HCT116 (cell line): ENCODE measurements around the gene FOXP1. TPM values are rescaled to one million over a fixed set of nuclear protein-coding genes. Genes with fewer than 3 reads are reported as not detected.

Experiments
- ATAC-seq: fragments of 200-7000 bp; cut with Tn5 transposase; 2 replicates; pipeline ENCODE4 v1.9.1; 2020; ENCODE audit warnings: mild to moderate bottlenecking, moderate library complexity
- BruUV-seq: library from RNA; stranded (reverse); fragments of 400-500 nt; replicated peaks from 2 replicates; lab custom pipeline; 2021; lab: Mats Ljungman, UMichigan
- CTCF ChIA-PET: fragments of 300-600 bp; sonication (Branson Sonifier 250); formaldehyde crosslinking; loops from one replicate; lab custom pipeline; 2021; ENCODE audit warnings: antibody characterized with exemption; lab: Charles Lee
- POLR2A ChIA-PET: fragments of 300-600, 350-600 bp; sonication (Branson Sonifier 250); formaldehyde crosslinking; loops from one replicate; lab custom pipeline; 2021; ENCODE audit warnings: antibody characterized with exemption; lab: Charles Lee
- RAD21 ChIA-PET, 2 experiments: fragments of 300-600 bp; sonication (Branson Sonifier 250); formaldehyde crosslinking; loops; one replicate each; lab custom pipeline; 2023; ENCODE audit warnings: low total read pairs in 2 of 2; ENCODE audit not compliant: uncharacterized antibody in 2 of 2, unreplicated experiment in 2 of 2, low non-redundant PET in 1 of 2; lab: Charles Lee
- DNase-seq: peaks from one replicate; pipeline ENCODE4 v3.0.0-alpha.2; 2010; ENCODE audit warnings: low read depth, low spot score
- H2AFZ ChIP-seq: fragments of 200-600 bp; shearing (Covaris generic), sonication (generic); 2 replicates; pipeline ENCODE4 v1.6.1; 2017; ENCODE audit warnings: low read depth, mixed run types, mixed read lengths, antibody characterized with exemption, low read length; ENCODE audit not compliant: poor library complexity, severe bottlenecking
- H3K27ac ChIP-seq: 2 replicates; pipeline ENCODE4 v1.5.1; 2012; ENCODE audit warnings: low read depth, low read length
- H3K27me3 ChIP-seq: fragments of 200-600 bp; sonication (generic); 2 replicates; pipeline ENCODE4 v1.6.1; 2016; ENCODE audit warnings: mixed run types, low read length, mixed read lengths; ENCODE audit not compliant: insufficient read depth
- H3K36me3 ChIP-seq, 2 experiments: fragments of 200-500 bp in 1 of 2; fragments of 200-600 bp in 1 of 2; sonication (Bioruptor generic) in 1 of 2; sonication (generic) in 1 of 2; 2 replicates each; pipeline versions ENCODE4 v1.5.1 to v1.6.1; 2014 to 2016; ENCODE audit warnings: low read length in 2 of 2, inconsistent platforms in 1 of 2, mixed read lengths in 1 of 2, mixed run types in 1 of 2; ENCODE audit not compliant: insufficient read depth in 2 of 2, control insufficient read depth in 1 of 2
- H3K4me1 ChIP-seq, 2 experiments: fragments of 200-600 bp in 1 of 2; sonication (generic) in 1 of 2; 2 replicates each; pipeline versions ENCODE4 v1.5.1 to v1.6.1; 2012 to 2017; ENCODE audit warnings: low read length in 2 of 2, inconsistent platforms in 1 of 2, mild to moderate bottlenecking in 1 of 2, mixed read lengths in 1 of 2, mixed run types in 1 of 2, moderate library complexity in 1 of 2; ENCODE audit not compliant: insufficient read depth in 2 of 2, control insufficient read depth in 1 of 2
- H3K4me2 ChIP-seq: fragments of 200-600 bp; sonication (generic); 2 replicates; pipeline ENCODE4 v1.6.1; 2017; ENCODE audit warnings: mixed run types, low read length, mixed read lengths
- H3K4me3 ChIP-seq, 2 experiments: fragments of 200-600 bp in 1 of 2; sonication (generic) in 1 of 2; replicated peaks in 1 of 2; 2 replicates each; pipeline ENCODE4 v1.5.1; 2011 to 2016; ENCODE audit warnings: low read length in 2 of 2, control low read depth in 1 of 2, low read depth in 1 of 2, mild to moderate bottlenecking in 1 of 2, mixed read lengths in 1 of 2, mixed run types in 1 of 2
- H3K79me2 ChIP-seq: fragments of 200-600 bp; sonication (generic); 2 replicates; pipeline ENCODE4 v1.6.1; 2017; ENCODE audit warnings: mild to moderate bottlenecking, mixed run types, low read length, moderate library complexity, mixed read lengths; ENCODE audit not compliant: insufficient read depth
- H3K9ac ChIP-seq: fragments of 200-600 bp; sonication (generic); 2 replicates; pipeline ENCODE4 v1.6.1; 2016; ENCODE audit warnings: low read length, mixed read lengths
- H3K9me2 ChIP-seq: fragments of 200-600 bp; sonication (generic), shearing (Covaris generic); 2 replicates; pipeline ENCODE4 v1.6.1; 2017; ENCODE audit warnings: mixed run types, mild to moderate bottlenecking, moderate library complexity; ENCODE audit not compliant: insufficient read depth
- H3K9me3 ChIP-seq, 2 experiments: fragments of 200-500 bp in 1 of 2; fragments of 200-600 bp in 1 of 2; sonication (Bioruptor generic) in 1 of 2; sonication (generic) in 1 of 2; 2 replicates each; pipeline ENCODE4 v1.6.1; 2014 to 2017; ENCODE audit warnings: low read length in 2 of 2, mixed read lengths in 2 of 2, inconsistent platforms in 1 of 2, low read depth in 1 of 2, mild to moderate bottlenecking in 1 of 2, mixed run types in 1 of 2, moderate library complexity in 1 of 2; ENCODE audit not compliant: control insufficient read depth in 1 of 2, insufficient read depth in 1 of 2
- H4K20me1 ChIP-seq: fragments of 200-600 bp; sonication (generic), shearing (Covaris generic); 2 replicates; pipeline ENCODE4 v1.6.1; 2017; ENCODE audit warnings: mixed run types, mild to moderate bottlenecking, moderate library complexity; ENCODE audit not compliant: insufficient read depth
- CEBPB ChIP-seq: IDR thresholded peaks from 2 replicates; pipeline ENCODE4 v1.6.1; 2012; ENCODE audit warnings: low read depth
- CTCF ChIP-seq, 3 experiments: fragments of 200-600 bp in 1 of 3; sonication (generic) in 1 of 3; IDR thresholded peaks in 2 of 3; conservative IDR thresholded peaks in 1 of 3; 2 replicates each; pipeline ENCODE4 v1.5.1; 2012 to 2017; ENCODE audit warnings: low read depth in 2 of 3, low read length in 2 of 3, antibody characterized with exemption in 1 of 3, borderline replicate concordance in 1 of 3, control low read depth in 1 of 3, mild to moderate bottlenecking in 1 of 3, mixed read lengths in 1 of 3, mixed run types in 1 of 3, moderate library complexity in 1 of 3; ENCODE audit not compliant: insufficient read depth in 1 of 3
- ELF1 ChIP-seq: IDR thresholded peaks from 2 replicates; pipeline ENCODE4 v1.6.1; 2012; ENCODE audit warnings: low read depth, borderline replicate concordance
- MAX ChIP-seq: IDR thresholded peaks from 2 replicates; pipeline ENCODE4 v1.6.1; 2012
- POLR2A ChIP-seq: IDR thresholded peaks from 2 replicates; pipeline ENCODE4 v1.7.0; 2011; ENCODE audit warnings: borderline replicate concordance; ENCODE audit not compliant: insufficient read depth, insufficient read length; ENCODE audit errors: extremely low read depth
- RAD21 ChIP-seq: IDR thresholded peaks from 2 replicates; pipeline ENCODE4 v1.6.1; 2012; ENCODE audit warnings: low read depth, mild to moderate bottlenecking
- REST ChIP-seq: IDR thresholded peaks from 2 replicates; pipeline ENCODE4 v1.6.1; 2012; ENCODE audit warnings: low read depth
- YY1 ChIP-seq: IDR thresholded peaks from 2 replicates; pipeline ENCODE4 v1.6.1; 2011; ENCODE audit warnings: low read length, low read depth, moderate library complexity, mild to moderate bottlenecking; ENCODE audit not compliant: insufficient replicate concordance; ENCODE audit errors: extremely low read depth
- intact Hi-C: fragments of 100-400 bp; cut with micrococcal nuclease; formaldehyde crosslinking; loops from 2 replicates; pipeline ENCODE4 v1.10.0; 2022
- total RNA-seq: library from RNA; stranded (reverse); gene quantifications from one replicate; pipeline ENCODE4 v1.2.1, GENCODE V29; 2021; ENCODE audit not compliant: unreplicated experiment

The FOXP1 gene
- total RNA-seq, 1 experiment from 2014 or later = 11.4 TPM

- ChIA-PET POLR2A (no interaction called here), RAD21 (interaction anchor here in 1 of 2 experiments (0.6 kb wide), 1 partner anchor 605 kb away, joined by 3 read pairs; no protein-coding TSS in a partner anchor), CTCF (interaction anchor here (0.7 kb wide), 2 partner anchors 205 to 579 kb away, joined by 3 to 4 read pairs; no protein-coding TSS in a partner anchor)
- H3K36me3 ChIP-seq = no peaks in the 10 kb centered on the region
- no peak for ATAC-seq
- DNase-seq = no peak
- no peak overlapping the region for H3K4me2 ChIP-seq
- intact Hi-C loops = loop anchor here (5.0 kb wide), 1 partner anchor 579 kb away; no protein-coding TSS in a partner anchor
- no TSS peak for BruUV-seq
- H3K4me3 ChIP-seq = no peak overlapping the region
- no peak overlapping the region for H3K9ac ChIP-seq
- H3K27me3 ChIP-seq = no peaks in the 10 kb centered on the region
- no peaks in the 10 kb centered on the region for H3K9me3 ChIP-seq
- no peak overlapping the region for H3K27ac ChIP-seq
- no peaks in the 10 kb centered on the region for H4K20me1 ChIP-seq
- H3K4me1 ChIP-seq = peaks cover 0 to 3% of the 10 kb centered on the region in 2 experiments; a peak in 1 of 4 replicates
- no peaks in the 10 kb centered on the region for H3K79me2 ChIP-seq
- H3K9me2 ChIP-seq = no peaks in the 10 kb centered on the region
- H2AFZ ChIP-seq = no peak overlapping the region
- no peak for TF ChIP-seq CEBPB
- TF ChIP-seq YY1 = no peak
- TF ChIP-seq ELF1 = no peak
These were observed 575.1 kb downstream of the FOXP1 start for GRCh38 chr3:71008350-71008935.

GRCh38 chr3:71006810-71007785, 576.4 kb downstream of the FOXP1 start:
- Histone ChIP-seq H3K27ac (no peak overlapping the region), H3K4me3 (no peak overlapping the region)

More at GRCh38 chr3:71006810-71007785, 576.4 kb downstream of the FOXP1 start:
- DNase-seq (no peak), ATAC-seq (peak; percentile 47; the same call in 1 of the 2 replicates)
- H3K4me2 ChIP-seq = no peak overlapping the region
- RAD21 ChIA-PET = no interaction called here
- no peaks in the 10 kb centered on the region for H3K9me2 ChIP-seq
- no peak overlapping the region for H2AFZ ChIP-seq
- H3K27me3 ChIP-seq = no peaks in the 10 kb centered on the region
- H3K36me3 ChIP-seq = no peaks in the 10 kb centered on the region
- H3K79me2 ChIP-seq = no peaks in the 10 kb centered on the region
- H3K9me3 ChIP-seq = no peaks in the 10 kb centered on the region
- CTCF ChIA-PET = no interaction called here
- peaks cover 0 to 3% of the 10 kb centered on the region in 2 experiments; a peak in 1 of 4 replicates for H3K4me1 ChIP-seq
- H3K9ac ChIP-seq = no peak overlapping the region
- H4K20me1 ChIP-seq = no peaks in the 10 kb centered on the region
- POLR2A ChIA-PET = no interaction called here
- intact Hi-C loops = loop anchor here (5.0 kb wide), 1 partner anchor 580 kb away; no protein-coding TSS in a partner anchor
- BruUV-seq = no TSS peak
- TF ChIP-seq YY1 (no peak), RAD21 (peak; percentile 48), POLR2A (no peak), CTCF (IDR thresholded peaks at IDR 0.05 in 2 of 3, conservative IDR thresholded peaks at IDR 0.05 in 1 of 3; ENCODE audit: borderline replicate concordance in 1 of 3, insufficient read depth in 1 of 3, low read depth in 2 of 3, low read length in 2 of 3) (peak; percentile 11 to 45 (median 15); a peak in 3 of 6 replicates), REST (no peak), MAX (no peak)
